Heart left ventricle (tissue), 16 donors: ENCODE data around the gene TUBA4B. TPM values are rescaled to one million over a fixed set of nuclear protein-coding genes. Genes with fewer than 3 reads are reported as not detected.
A peak's percentile ranks its signal among the peaks of the same experiment; 100 is the strongest.

Experiments used
- ATAC-seq, 4 donors: fragments of 200-7000 bp; cut with Tn5 transposase; one replicate each; pipeline ENCODE4 v1.9.1; 2020 to 2022; ENCODE audit warnings: moderate library complexity in 4 of 4, mild to moderate bottlenecking in 3 of 4, moderate number of reproducible peaks in 1 of 4
- DNase-seq, 5 donors: peaks; one replicate each; pipeline ENCODE4 v3.0.0-alpha.2; 2020
- H3K27ac ChIP-seq, 12 donors: fragments of 200-600 bp; sonication (generic) in 4 of 12; one replicate each; pipeline versions ENCODE4 v1.5.0 to v1.8.0; 2016 to 2022; ENCODE audit warnings: mild to moderate bottlenecking in 2 of 12
- H3K27me3 ChIP-seq, 9 donors: fragments of 200-600 bp; sonication (generic) in 2 of 9; one replicate each; pipeline versions ENCODE4 v1.5.1 to v1.8.0; 2016 to 2022; ENCODE audit warnings: mild to moderate bottlenecking in 3 of 9
- H3K36me3 ChIP-seq, 9 donors: fragments of 200-600 bp; sonication (generic) in 2 of 9; one replicate each; pipeline versions ENCODE4 v1.5.0 to v1.8.0; 2018 to 2022; ENCODE audit warnings: mild to moderate bottlenecking in 2 of 9
- H3K4me1 ChIP-seq, 12 donors: fragments of 200-600 bp; sonication (generic) in 4 of 12; one replicate each; pipeline versions ENCODE4 v1.5.0 to v1.8.0; 2016 to 2022; ENCODE audit warnings: mild to moderate bottlenecking in 3 of 12
- H3K4me3 ChIP-seq, 12 donors: fragments of 200-600 bp; sonication (generic) in 4 of 12; one replicate each; pipeline versions ENCODE4 v1.5.0 to v1.8.0; 2017 to 2022; ENCODE audit warnings: mild to moderate bottlenecking in 9 of 12, moderate library complexity in 4 of 12
- H3K9me3 ChIP-seq, 12 donors: fragments of 200-600 bp; sonication (generic) in 4 of 12; one replicate each; pipeline versions ENCODE4 v1.5.0 to v1.8.0; 2016 to 2022; ENCODE audit warnings: mild to moderate bottlenecking in 1 of 12
- CTCF ChIP-seq, 12 donors: fragments of 200-600 bp; sonication (generic) in 4 of 12; IDR thresholded peaks; one replicate each; pipeline versions ENCODE4 v1.5.0 to v1.8.0; 2018 to 2022; ENCODE audit warnings: antibody characterized with exemption in 12 of 12, mild to moderate bottlenecking in 5 of 12
- POLR2A ChIP-seq, 2 donors: fragments of 450-650 bp; IDR thresholded peaks; one replicate each; pipeline ENCODE4 v1.6.1; 2017; ENCODE audit warnings: antibody characterized with exemption in 2 of 2, mild to moderate bottlenecking in 2 of 2, moderate library complexity in 2 of 2
- WGBS, 4 donors: extraction: QIAGEN DNeasy Blood & Tissue Kit in 2 of 4; methylation state at CpG; one replicate each; pipeline versions ENCODE4 v1.1.5 to v1.1.7; 2013 to 2018; 5-methylcytosine and 5-hydroxymethylcytosine counted together
- intact Hi-C, 10 donors: fragments of 100-400 bp; cut with DNase I; formaldehyde crosslinking; loops; one replicate each; pipeline versions ENCODE4 v1.11.1 to v1.14.2; 2022
- polyA plus RNA-seq, 2 donors: library from polyadenylated mRNA; stranded (reverse); fragments of 200-250 nt; gene quantifications; one replicate each; pipeline ENCODE4 v1.2.3, GENCODE V29; 2013
- total RNA-seq, 9 donors: library from RNA; depleted of rRNA in 2 of 9; stranded (reverse); fragments of >200 nt in 2 of 9; fragmentation: NEBNext Ultra II Directional in 3 of 9; extraction: Animal tissue kit (Norgen Biotek cat#: 25700) in 3 of 9; gene quantifications; one replicate each; pipeline versions ENCODE4 v1.1.0 to v1.2.4, GENCODE V29; 2016 to 2023
- donor health status: ischemic (EF 13 %, LVEDD 7.1; RV severe dilation, severe dysfunction).
- donor health status: healthy with polysubstance abuse.
- donor health status: DM: no; HTN: yes; CAD: no.
- donor health status: DM: no; HTN: no; CAD: no.
- donor health status: ischemic (EF 25% LVEDD 6.9; RV normal size, moderate dysfunction).
- donor health status: ischemic (EF 25% LVEDD 5.7; RV mildly dilated, moderate dysfunction).
- donor health status: healthy.
- donor health status: DM: yes; HTN: yes; CAD: no.
- donor health status: ischemic (EF 35%, LVEDD 5.7; RV mildly dilated, moderate dysfunction).
- donor health status: nonischemic (EF 11% LVEDD 7.7; RV severe dilation, severe dysfunction).
- donor health status: DM: yes; HTN: yes; CAD: no.
- donor health status: PGD.
- donor health status: ischemic (EF 29% LVEDD 5.4; RV normal size, mild dysfunction).
- donor health status: nonischemic (EF 23%, LVEDD 6.1; RV moderate dilation, normal function).

Gene TUBA4B
- total and polyA plus RNA-seq, 11 donors = not detected

- intact Hi-C loops = loop anchor here in 4 of 10 donors (5.0 kb wide), 2 partner anchors 37 to 68 kb away; partner anchors contain the start of genes CNPPD1 (in 3 of the 4) and RETREG2 (in 3 of the 4)
- Histone ChIP-seq H3K36me3 (peaks cover 0 to 62% (median 51%) of the 10 kb centered on the region in 9 donors), H3K4me3 (no peak overlapping the region), H3K27me3 (no peaks in the 10 kb centered on the region), H3K4me1 (peaks cover 6 to 39% (median 28%) of the 10 kb centered on the region in 12 donors), H3K9me3 (no peaks in the 10 kb centered on the region), H3K27ac (no peak overlapping the region)
- DNase-seq (no peak), ATAC-seq (no peak)
- no peak for TF ChIP-seq CTCF (IDR thresholded peaks at IDR 0.05)
- no peak for TF ChIP-seq POLR2A (IDR thresholded peaks at IDR 0.05)
- WGBS, 4 donors = 91 to 95% (median 93%) methylated on average over 6 of the region's 6 CpGs
Measured at GRCh38 chr2:219214786-219215185, 38.3 kb upstream of the TUBA4B start.

GRCh38 chr2:219215871-219216534 lies 37.0 kb upstream of the TUBA4B start:
- TF ChIP-seq CTCF (IDR thresholded peaks at IDR 0.05) = no peak
- TF ChIP-seq POLR2A (IDR thresholded peaks at IDR 0.05) = no peak
- Histone ChIP-seq H3K4me3 (no peak overlapping the region), H3K36me3 (peaks cover 0 to 62% (median 52%) of the 10 kb centered on the region in 9 donors), H3K4me1 (peaks cover 6 to 42% (median 33%) of the 10 kb centered on the region in 12 donors), H3K27me3 (no peaks in the 10 kb centered on the region), H3K27ac (peak overlapping the region in 1 of 12 donors; percentile 97), H3K9me3 (no peaks in the 10 kb centered on the region)
- DNase-seq = no peak
- no peak for ATAC-seq
- 93 to 95% (median 94%) methylated on average over 27 of the region's 27 CpGs for WGBS, 4 donors
- intact Hi-C loops = loop anchor here in 4 of 10 donors (5.0 kb wide), 2 partner anchors 39 to 66 kb away; partner anchors contain the start of genes CNPPD1 (in 3 of the 4) and RETREG2 (in 3 of the 4)

- intact Hi-C loops = loop anchor here in 4 of 10 donors (5.0 kb wide), 2 partner anchors 39 to 66 kb away; partner anchors contain the start of genes CNPPD1 (in 3 of the 4) and RETREG2 (in 3 of the 4)
- H3K27ac ChIP-seq = peak overlapping the region in 3 of 12 donors; percentile 86 to 97 (median 90)
- TF ChIP-seq POLR2A (IDR thresholded peaks at IDR 0.05) (no peak), CTCF (IDR thresholded peaks at IDR 0.05) (no peak)
- ATAC-seq (no peak), DNase-seq (no peak)
- WGBS, 4 donors = 88 to 98% (median 94%) methylated on average over 6 of the region's 6 CpGs
- H3K36me3 ChIP-seq = peaks cover 0 to 64% (median 54%) of the 10 kb centered on the region in 9 donors
- no peaks in the 10 kb centered on the region for H3K9me3 ChIP-seq
- H3K4me1 ChIP-seq = peaks cover 6 to 42% (median 33%) of the 10 kb centered on the region in 12 donors
- no peaks in the 10 kb centered on the region for H3K27me3 ChIP-seq
- H3K4me3 ChIP-seq = no peak overlapping the region
Measured at GRCh38 chr2:219216535-219216915, 36.5 kb upstream of the TUBA4B start.

GRCh38 chr2:219218217-219218731 lies 34.8 kb upstream of the TUBA4B start:
- TF ChIP-seq CTCF (IDR thresholded peaks at IDR 0.05) (peak in 1 of 12 donors; percentile 8), POLR2A (IDR thresholded peaks at IDR 0.05) (no peak)
- intact Hi-C loops = loop anchor here in 4 of 10 donors (5.0 kb wide), 2 partner anchors 41 to 64 kb away; partner anchors contain the start of genes CNPPD1 (in 3 of the 4) and RETREG2 (in 3 of the 4)
- H3K27me3 ChIP-seq = no peaks in the 10 kb centered on the region
- H3K9me3 ChIP-seq = no peaks in the 10 kb centered on the region
- ATAC-seq = peak; percentile 35 to 67 (median 56)
- peak overlapping the region; percentile 19 to 66 (median 58) for H3K4me3 ChIP-seq
- WGBS, 4 donors = 0% methylated on average over 16 to 37 of the region's 37 CpGs
- H3K4me1 ChIP-seq = peaks cover 6 to 42% (median 33%) of the 10 kb centered on the region in 12 donors
- peak in 4 of 5 donors; percentile 71 to 81 (median 77) for DNase-seq
- H3K27ac ChIP-seq = peak overlapping the region; percentile 68 to 97 (median 90)
- H3K36me3 ChIP-seq = peaks cover 3 to 67% (median 62%) of the 10 kb centered on the region in 9 donors
